ENCODE data around the gene UCP2.

DNA sequence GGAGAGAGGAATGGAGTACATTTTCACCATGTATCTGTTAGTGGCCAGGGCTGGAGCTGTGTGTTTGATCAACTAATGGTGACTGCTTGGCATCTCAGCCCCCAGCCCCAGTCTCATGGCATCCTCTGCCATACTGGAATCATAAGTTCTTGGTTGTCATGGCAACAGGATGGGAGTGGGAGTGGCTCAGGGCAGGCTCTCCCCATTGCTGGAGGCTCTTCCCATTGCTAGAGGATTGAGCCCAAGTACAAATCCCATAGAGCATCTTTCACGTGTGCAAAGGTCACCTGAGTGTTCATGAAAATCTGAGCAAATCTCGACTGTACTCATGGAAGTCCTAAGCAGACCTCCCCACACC is 16.9 kb downstream of the UCP2 start:
- no peak for TF ChIP-seq NCOA2 (IDR thresholded peaks at IDR 0.05; ENCODE audit: partially characterized antibody in 2 of 2)
- no peak for TF ChIP-seq ARID2 (IDR thresholded peaks at IDR 0.05)
- TF ChIP-seq EGR1 (conservative IDR thresholded peaks at IDR 0.05) = no peak
- TF ChIP-seq, protein P1, sequence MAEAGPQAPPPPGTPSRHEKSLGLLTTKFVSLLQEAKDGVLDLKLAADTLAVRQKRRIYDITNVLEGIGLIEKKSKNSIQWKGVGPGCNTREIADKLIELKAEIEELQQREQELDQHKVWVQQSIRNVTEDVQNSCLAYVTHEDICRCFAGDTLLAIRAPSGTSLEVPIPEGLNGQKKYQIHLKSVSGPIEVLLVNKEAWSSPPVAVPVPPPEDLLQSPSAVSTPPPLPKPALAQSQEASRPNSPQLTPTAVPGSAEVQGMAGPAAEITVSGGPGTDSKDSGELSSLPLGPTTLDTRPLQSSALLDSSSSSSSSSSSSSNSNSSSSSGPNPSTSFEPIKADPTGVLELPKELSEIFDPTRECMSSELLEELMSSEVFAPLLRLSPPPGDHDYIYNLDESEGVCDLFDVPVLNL (CRISPR knock-in tag; IDR thresholded peaks at IDR 0.05; ENCODE audit: low read depth) = no peak
- TF ChIP-seq ZNF561 (CRISPR knock-in tag; conservative IDR thresholded peaks at IDR 0.05) = no peak

Measured in K562 (cell line).